ENCODE measurements around the gene CD200R1. TPM values are rescaled to one million over a fixed set of nuclear protein-coding genes. Genes with fewer than 3 reads are reported as not detected.

Gene CD200R1, protein sequence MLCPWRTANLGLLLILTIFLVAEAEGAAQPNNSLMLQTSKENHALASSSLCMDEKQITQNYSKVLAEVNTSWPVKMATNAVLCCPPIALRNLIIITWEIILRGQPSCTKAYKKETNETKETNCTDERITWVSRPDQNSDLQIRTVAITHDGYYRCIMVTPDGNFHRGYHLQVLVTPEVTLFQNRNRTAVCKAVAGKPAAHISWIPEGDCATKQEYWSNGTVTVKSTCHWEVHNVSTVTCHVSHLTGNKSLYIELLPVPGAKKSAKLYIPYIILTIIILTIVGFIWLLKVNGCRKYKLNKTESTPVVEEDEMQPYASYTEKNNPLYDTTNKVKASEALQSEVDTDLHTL
- not detected in 2 replicates for total RNA-seq

DNA sequence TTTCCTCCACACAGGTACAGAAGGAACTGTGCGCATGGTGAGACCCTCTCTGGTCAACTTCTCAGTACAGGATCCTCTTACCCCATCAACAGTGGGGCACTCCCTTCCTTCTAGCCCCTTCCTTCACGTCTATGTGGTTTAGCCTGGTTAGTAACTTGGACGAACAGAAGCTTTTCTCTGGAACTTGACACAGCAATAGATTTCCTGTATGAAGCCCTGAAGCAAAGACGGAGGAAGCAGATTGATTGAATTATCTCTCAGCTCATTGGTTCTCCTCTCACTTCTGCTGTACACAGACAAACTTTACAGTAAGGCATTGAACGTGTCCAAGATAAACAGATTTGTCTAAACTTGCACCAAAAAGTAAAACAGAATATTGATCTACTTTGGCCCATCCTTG, at the start of gene CD200R1:
CD200R1 (minus strand) TSS at position 210 of the 400 bp plus-strand sequence. CDS start 246 bp downstream, outside the sequence.

DNA sequence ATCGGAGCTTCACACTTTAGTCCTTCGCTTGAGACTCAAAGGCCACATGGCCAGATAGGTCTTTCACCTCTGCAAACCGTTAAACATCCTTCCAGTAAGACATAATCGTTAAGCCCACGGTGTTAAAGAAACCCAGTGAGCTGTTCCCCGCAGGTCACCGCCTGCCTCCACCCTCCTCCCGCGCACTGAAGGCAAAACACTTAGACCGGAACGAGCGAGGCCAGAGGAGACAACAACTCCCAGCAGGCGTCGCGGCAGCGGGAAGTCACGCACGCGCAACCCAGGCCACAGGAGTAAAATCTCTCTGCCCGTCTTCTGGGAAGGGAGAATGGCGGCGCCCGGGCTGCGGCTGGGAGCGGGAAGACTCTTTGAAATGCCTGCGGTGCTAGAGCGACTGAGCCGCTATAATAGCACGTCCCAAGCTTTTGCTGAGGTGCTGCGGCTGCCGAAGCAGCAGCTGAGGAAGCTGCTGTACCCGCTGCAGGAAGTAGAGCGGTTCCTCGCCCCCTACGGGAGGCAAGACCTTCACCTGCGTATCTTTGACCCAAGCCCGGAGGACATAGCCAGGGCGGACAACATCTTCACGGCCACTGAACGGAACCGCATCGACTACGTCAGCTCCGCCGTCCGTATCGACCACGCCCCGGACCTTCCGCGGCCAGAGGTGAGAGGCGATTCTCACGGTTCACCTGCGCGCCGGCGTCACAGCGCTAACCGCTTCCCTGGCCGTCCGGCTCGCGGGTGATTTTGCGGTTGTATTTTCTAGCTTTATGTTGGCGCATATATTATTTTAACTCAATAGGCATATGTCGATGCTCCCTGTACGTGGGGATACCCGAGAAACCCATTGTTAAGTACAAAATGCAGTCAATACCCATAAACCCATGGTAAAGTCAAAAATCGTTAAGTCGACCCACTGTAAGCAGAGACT, 16.0 kb upstream of the CD200R1 start, which contains the start of gene GTPBP8:
GTPBP8 (plus strand) TSS at position 313 of the 931 bp plus-strand sequence; CDS start at position 329, 16 bp downstream.

Other genes starting within 250 kb of the CD200R1 start
- gene CD200R1L, start 128.2 kb downstream of the CD200R1 start, total RNA-seq = not detected in 2 replicates
- gene GTPBP8, start 15.9 kb upstream of the CD200R1 start, total RNA-seq = 34.0 and 52.5 TPM in 2 replicates
- 2.2 and 12.9 TPM in 2 replicates for gene BOC, start 236.5 kb upstream of the CD200R1 start, total RNA-seq

Data from subcutaneous preadipocyte (primary cell).